HG02798 (cell line): ENCODE data around the gene CXorf58.
"Not testable (repeated sequence)": the region's sequence is repeated elsewhere in the genome, so short reads cannot be mapped to it uniquely, and the experiment has no call there.

Experiments used
- ATAC-seq: cut with Tn5 transposase; IDR thresholded peaks from one replicate; pipeline ENCODE4 v1.9.1; 2021; ENCODE audit warnings: mild to moderate bottlenecking; ENCODE audit not compliant: unreplicated experiment, poor library complexity

The CXorf58 gene

DNA sequence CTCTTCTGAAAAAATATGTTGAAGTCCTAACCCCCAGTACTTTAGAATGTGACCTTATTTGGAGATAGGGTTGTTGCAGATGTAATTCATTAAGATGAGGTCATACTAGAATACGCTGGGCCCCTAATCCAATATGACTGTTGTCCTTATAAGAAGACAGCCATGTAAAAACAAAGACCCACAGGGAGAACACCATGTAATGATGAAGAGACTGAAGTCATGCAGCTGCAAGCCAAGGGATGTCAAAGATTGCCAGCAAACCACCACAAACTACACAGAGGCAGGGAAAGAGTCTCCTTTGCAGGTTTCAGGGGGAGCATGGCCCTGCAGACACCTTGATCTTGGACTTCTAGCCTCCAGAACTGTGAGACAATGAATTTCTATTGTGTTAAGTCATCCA, 37.4 kb downstream of the CXorf58 start:
- no peak for ATAC-seq

DNA sequence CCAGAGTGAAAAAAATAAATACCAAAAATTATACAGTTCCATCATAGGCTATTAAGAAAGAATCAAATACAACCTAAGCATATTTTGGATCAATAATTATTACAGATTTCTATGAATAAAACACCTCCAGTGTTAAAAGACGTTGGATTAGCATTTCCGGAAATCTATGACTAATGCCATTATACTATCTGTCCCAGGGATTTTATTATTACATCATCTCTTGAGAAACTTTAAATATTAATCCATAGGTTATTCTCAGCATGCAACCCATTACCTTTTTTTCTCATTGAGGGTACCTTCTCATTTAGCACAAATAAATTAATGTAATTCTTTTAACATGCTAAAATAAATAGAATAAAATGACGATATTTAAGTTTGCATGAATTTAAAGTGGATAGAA, 44.6 kb downstream of the CXorf58 start:
- no peak for ATAC-seq

DNA sequence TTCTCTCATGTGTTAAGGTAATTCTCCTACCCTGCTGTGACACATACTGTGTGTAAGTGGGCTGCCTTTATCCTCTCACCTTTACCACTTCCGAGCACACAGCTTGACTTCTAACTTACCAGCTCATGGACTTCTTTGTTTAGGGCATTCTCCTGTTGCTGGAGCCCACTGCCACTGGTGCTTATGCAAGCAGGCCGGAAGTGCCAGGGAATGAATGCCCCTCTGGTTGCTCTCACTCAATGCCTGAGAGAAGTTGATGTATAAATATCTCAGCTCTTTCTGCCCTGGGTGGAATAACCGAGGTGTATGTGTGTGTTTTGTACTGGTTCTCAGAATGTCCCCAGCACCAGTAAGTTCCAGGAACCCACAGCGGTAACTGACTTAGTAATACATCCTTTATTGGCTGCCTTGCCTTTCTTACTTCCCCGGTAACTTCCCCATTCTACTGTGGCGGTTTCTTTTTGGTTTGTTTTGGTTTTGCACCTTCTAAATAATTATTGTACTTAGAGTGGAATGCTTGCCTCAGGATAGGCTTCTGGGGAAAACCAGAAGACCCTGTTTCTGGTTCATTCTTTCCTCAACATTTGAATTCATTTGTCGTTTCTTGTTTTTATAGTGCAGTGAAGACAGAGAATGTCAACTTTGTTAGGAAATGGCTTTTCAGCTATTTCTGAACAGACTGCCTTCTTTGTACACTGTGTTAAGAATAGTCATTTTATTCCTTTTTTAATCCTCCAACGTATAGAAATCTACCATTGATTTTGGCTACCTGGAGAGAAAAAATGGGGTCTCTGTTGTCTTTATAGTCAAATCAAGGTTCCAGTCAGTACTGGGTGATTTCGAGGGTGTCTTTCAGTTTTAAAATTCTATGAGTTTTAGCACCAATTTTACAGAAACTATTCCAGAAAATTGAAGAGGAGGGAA, 45.4 kb downstream of the CXorf58 start:
- ATAC-seq, result peak; percentile 93

DNA sequence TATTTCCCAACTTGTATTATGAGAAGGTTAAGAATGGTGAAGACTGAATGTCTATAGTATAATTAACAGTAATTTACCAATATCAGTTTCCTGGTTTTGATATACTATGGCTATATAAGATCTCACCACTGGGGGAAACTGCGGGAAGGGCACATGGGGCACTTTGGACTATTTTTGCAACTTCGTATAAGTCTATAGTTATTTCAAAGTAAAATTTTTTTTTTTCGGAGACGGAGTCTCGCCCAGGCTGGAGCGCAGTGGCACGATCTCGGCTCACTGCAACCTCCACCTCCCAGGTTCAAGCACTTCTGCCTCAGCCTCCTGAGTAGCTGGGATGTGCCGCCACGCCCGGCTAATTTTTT, 46.1 kb downstream of the CXorf58 start:
- no peak for ATAC-seq

DNA sequence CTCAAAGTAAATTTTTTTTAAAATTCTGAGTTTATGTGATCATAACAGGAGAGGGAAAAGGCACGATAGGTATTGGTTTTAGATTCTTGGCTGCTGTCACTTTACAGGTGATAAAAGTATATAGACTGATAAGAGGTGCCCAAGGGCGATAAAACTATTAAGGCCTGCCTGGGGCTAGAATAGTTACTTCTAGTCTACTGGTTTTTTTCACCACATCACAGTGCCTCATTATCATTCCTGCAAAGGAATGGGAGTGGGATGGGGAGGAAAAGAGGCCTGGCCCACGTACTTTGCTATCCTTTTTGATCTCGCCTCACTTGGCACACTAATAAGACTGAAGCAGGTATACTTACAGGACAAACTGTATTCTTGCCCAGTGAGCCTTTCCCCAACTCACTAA, 46.6 kb downstream of the CXorf58 start:
- ATAC-seq, result no peak

DNA sequence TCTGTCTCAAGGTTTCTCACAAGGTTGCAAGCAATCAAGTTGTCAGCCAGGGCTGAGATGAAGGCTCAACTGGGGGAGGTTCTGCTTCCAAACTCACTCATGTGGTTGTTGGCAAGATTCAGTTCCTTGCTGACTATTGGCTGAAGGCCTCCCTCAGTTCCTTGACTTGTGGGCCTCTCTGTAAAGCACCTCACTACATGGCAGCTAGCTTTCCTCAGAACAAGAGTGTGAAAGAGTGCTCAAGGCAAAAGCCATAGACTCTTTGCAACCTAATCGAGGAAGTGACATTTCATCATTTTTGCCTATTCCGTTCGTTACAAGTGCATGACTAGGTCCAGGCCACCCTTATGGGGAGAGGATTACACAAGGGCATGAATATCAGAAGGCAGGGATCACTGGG, 52.0 kb downstream of the CXorf58 start:
- ATAC-seq, result no peak

DNA sequence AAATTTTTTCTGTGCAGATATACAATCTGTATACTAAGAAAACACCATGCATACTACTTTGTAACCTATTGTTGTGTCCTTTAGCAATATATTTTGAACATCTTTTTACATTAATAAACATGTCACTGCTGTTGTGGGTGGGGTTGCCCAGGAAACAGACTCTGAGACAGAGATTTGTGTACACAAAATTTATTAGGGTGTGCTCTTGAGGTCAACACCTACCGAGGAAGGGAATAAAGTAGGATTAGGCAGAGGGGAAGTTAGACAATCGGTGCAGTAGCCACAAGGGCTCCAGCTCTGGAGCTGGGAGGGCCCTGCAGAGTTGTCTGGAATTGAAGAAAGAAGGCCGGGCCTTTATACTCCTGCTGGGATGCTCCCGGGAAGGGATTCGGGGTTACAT, 56.4 kb downstream of the CXorf58 start:
- ATAC-seq, result no peak

DNA sequence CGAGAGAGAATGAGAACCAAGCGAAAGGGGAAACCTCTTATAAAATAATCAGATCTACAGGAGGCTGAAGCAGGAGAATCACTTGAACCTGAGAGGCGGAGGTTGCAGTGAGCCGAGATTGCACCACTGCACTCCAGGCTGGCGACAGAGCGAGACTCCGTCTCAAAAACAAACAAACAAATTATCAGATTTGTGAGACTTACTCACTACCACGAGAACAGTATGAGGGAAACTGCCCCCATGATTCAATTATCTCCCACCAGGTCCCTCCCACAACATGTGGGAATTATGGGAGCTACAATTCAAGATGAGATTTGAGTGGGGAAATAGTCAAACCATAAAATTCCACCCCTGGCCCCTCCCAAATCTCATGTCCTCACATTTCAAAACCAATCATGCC, 57.8 kb downstream of the CXorf58 start:
- not testable (repeated sequence) for ATAC-seq

DNA sequence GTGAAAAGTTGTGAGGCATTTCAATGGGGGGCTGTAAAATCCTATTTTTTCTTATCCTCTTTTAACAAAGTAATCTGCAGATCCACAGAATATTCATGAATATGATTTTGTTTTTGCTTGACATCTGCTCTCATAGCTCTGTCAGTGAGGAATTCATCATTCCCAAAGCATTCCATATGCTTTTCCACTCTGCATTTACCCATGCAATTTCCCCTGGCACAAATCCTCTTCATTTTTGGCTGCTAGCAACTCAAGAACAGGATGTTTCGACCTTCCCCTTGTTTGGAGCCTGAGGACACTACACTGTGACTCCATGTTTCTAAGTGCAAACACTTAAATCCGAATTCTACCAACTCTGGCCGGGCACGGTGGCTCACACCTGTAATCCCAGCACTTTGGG, 70.7 kb downstream of the CXorf58 start:
- ATAC-seq, result no peak

DNA sequence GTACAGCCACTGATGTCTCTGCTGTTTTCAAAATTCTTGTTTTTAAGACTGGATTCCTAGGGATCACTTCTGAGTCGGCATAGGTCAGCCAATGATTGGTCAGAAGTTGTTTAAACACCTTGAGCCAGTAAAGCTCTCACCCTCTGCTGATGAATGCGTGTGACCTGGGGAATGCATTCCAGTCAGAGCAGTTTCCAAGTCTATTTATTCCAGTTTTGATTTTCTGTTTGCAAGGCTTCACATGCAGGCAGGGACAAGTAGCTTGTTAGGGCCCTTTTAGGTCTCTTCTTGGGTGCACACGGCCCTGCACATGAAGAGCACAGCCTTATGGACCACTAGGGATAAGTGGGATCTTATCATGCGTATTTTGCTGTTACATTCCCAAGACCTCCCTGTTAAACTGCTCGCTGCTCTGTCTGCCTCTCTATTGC, 72.2 kb downstream of the CXorf58 start:
- ATAC-seq, result no peak

DNA sequence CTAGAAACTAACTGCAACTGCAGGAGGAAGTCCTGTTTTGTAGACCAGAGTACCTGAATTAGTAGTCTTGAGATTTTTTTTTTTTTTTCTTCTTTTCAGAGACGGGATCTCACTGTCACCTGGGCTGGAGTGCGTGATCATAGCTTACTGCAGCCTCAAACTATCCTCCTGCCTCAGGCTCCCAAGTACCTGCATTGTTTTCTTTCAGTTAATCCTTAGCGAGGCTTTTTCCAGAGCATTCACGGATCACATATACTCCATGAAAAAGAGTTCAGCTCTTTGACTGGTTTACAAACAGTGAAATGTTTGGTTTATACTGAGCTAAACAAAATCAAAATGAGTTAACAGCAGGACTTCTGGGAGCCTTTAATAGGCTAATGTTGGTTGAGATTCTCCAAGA, 73.4 kb downstream of the CXorf58 start:
- no peak for ATAC-seq

DNA sequence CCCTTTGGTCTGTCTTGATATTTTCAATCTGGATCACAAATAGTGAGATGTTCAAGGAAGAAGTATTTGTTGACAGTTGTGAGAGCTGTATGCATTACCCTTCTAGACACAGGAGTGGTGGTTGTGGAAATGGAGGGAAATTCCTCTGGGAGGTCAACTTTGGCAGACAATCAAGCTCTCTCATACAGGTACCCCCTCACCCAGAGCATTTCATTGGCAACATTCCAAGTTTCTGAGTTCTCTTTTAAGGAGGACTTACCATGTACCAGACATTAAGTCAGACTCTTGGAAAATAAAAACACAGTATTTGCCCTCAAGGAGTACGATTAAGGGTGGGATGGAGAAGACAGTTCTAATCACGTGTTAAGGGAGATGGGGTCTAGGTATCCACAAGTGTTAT, 73.9 kb downstream of the CXorf58 start:
- ATAC-seq, result no peak

DNA sequence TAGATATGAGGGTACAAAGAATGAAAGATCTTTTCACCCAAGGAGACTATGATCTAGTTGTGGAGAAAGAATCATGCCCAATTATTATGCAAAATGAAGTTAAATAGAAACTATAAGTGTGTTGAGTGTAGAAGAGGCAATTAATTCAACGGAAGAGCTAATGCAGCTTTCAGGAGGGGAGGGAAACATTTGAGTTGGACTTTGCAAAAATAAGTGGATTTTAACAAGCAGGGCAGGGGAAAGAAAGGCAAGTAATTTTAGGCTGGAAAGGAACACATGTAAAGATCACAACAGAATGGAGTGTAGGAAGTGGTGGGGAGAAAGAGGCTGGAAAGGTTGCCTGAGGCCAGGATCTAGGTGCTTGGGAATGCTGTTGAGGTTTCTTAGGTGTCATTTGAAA, 75.1 kb downstream of the CXorf58 start:
- no peak for ATAC-seq
